GM23248 (cell line): ENCODE data around the gene TRIM62. TPM values are rescaled to one million over a fixed set of nuclear protein-coding genes. Genes with fewer than 3 reads are reported as not detected.

Source experiments
- DNase-seq: peaks from one replicate; pipeline ENCODE4 v3.0.0-alpha.2; 2015
- H2AFZ ChIP-seq: fragments of 200-600 bp; sonication (generic); 2 replicates; pipeline ENCODE4 v1.6.1; 2016; ENCODE audit warnings: antibody characterized with exemption
- H3F3A ChIP-seq: fragments of 200-600 bp; sonication (generic); 2 replicates; pipeline ENCODE4 v1.6.1; 2016; ENCODE audit warnings: mild to moderate bottlenecking, antibody characterized with exemption, mixed run types; ENCODE audit not compliant: insufficient read depth
- H3K27ac ChIP-seq: fragments of 200-600 bp; sonication (generic); 2 replicates; pipeline ENCODE4 v1.5.1; 2016; ENCODE audit warnings: mild to moderate bottlenecking
- H3K27me3 ChIP-seq: fragments of 200-600 bp; sonication (generic); replicated peaks from 2 replicates; pipeline ENCODE4 v1.6.1; 2016; ENCODE audit warnings: mild to moderate bottlenecking; ENCODE audit not compliant: insufficient read depth
- H3K36me3 ChIP-seq: fragments of 200-600 bp; sonication (generic); 2 replicates; pipeline ENCODE4 v1.6.1; 2016; ENCODE audit warnings: low read depth, mild to moderate bottlenecking
- H3K4me1 ChIP-seq: fragments of 200-600 bp; sonication (generic); 2 replicates; pipeline ENCODE4 v1.6.1; 2016; ENCODE audit warnings: mild to moderate bottlenecking; ENCODE audit not compliant: insufficient read depth
- H3K4me2 ChIP-seq: fragments of 200-600 bp; sonication (generic); one replicate; pipeline ENCODE4 v1.6.1; 2016; ENCODE audit warnings: mild to moderate bottlenecking; ENCODE audit not compliant: unreplicated experiment
- H3K4me3 ChIP-seq: fragments of 200-600 bp; sonication (generic); 2 replicates; pipeline ENCODE4 v1.5.1; 2016; ENCODE audit warnings: mild to moderate bottlenecking
- H3K79me2 ChIP-seq: fragments of 200-600 bp; sonication (generic); 2 replicates; pipeline ENCODE4 v1.6.1; 2016; ENCODE audit warnings: mild to moderate bottlenecking; ENCODE audit not compliant: insufficient read depth
- H3K9ac ChIP-seq: fragments of 200-600 bp; sonication (generic); 2 replicates; pipeline ENCODE4 v1.6.1; 2016; ENCODE audit warnings: mild to moderate bottlenecking
- H3K9me2 ChIP-seq: fragments of 200-600 bp; sonication (generic); 2 replicates; pipeline ENCODE4 v1.6.1; 2016; ENCODE audit warnings: mixed run types, mild to moderate bottlenecking, moderate library complexity; ENCODE audit not compliant: insufficient read depth
- H3K9me3 ChIP-seq: fragments of 200-600 bp; sonication (generic); one replicate; pipeline ENCODE4 v1.6.1; 2017; ENCODE audit warnings: low read depth
- H4K20me1 ChIP-seq: fragments of 200-600 bp; sonication (generic); 2 replicates; pipeline ENCODE4 v1.6.0; 2016; ENCODE audit not compliant: insufficient read depth
- EZH2 ChIP-seq: fragments of 200-600 bp; sonication (generic); IDR thresholded peaks from 2 replicates; pipeline ENCODE4 v1.6.1; 2018; ENCODE audit warnings: antibody characterized with exemption, mild to moderate bottlenecking; ENCODE audit not compliant: insufficient read depth, poor library complexity, severe bottlenecking
- EZH2phosphoT487 ChIP-seq: fragments of 200-600 bp; sonication (generic); IDR thresholded peaks from 2 replicates; pipeline ENCODE4 v1.6.1; 2018; ENCODE audit warnings: antibody characterized with exemption, moderate library complexity, mild to moderate bottlenecking, low read depth; ENCODE audit not compliant: insufficient read depth
- WGBS, 2 experiments: methylation state at CpG; one replicate each; pipeline ENCODE4 v1.1.6; 2015 to 2017; ENCODE audit warnings: low lambda C conversion rate in 2 of 2, low coverage in 1 of 2; ENCODE audit errors: missing lambda C conversion rate in 2 of 2; 5-methylcytosine and 5-hydroxymethylcytosine counted together
- in situ Hi-C: fragments of 300-500 bp; cut with MboI; formaldehyde crosslinking; loops from 2 replicates; pipeline ENCODE4 v1.15.0; 2020
- polyA plus RNA-seq: library from polyadenylated mRNA; unstranded; fragments of >200 nt; fragmentation: Nextera tagmentation; extraction: Ambion mirVana; gene quantifications from 2 replicates; pipeline ENCODE4 v1.2.1, GENCODE V29; 2016
- total RNA-seq: library from RNA; depleted of rRNA; stranded (reverse); fragments of >200 nt; shearing (Covaris generic); gene quantifications from 2 replicates; pipeline ENCODE4 v1.2.3, GENCODE V29; 2014

Gene TRIM62
- total and polyA plus RNA-seq, 2 experiments from 2014 or later, result 2.0 to 2.6 TPM

- Histone ChIP-seq H4K20me1 (no peaks in the 10 kb centered on the region), H3K9me2 (no peaks in the 10 kb centered on the region), H3F3A (peaks cover 10% of the 10 kb centered on the region), H3K9me3 (no peaks in the 10 kb centered on the region), H3K36me3 (no peaks in the 10 kb centered on the region), H3K4me1 (peaks cover 6% of the 10 kb centered on the region), H3K79me2 (peaks cover 12% of the 10 kb centered on the region; the same call in 1 of the 2 replicates), H3K27ac (no peak overlapping the region), H2AFZ (no peak overlapping the region), H3K9ac (no peak overlapping the region), H3K27me3 (no peaks in the 10 kb centered on the region), H3K4me3 (no peak overlapping the region), H3K4me2 (no peak overlapping the region)
- TF ChIP-seq EZH2phosphoT487 (no peak), EZH2 (no peak)
- in situ Hi-C loops, result no loop called here
- WGBS, 2 experiments, result 77 to 78% methylated on average over 5 of the region's 5 CpGs
- no peak for DNase-seq
Measured at GRCh38 chr1:33121728-33122127, 60.1 kb downstream of the TRIM62 start.

DNA sequence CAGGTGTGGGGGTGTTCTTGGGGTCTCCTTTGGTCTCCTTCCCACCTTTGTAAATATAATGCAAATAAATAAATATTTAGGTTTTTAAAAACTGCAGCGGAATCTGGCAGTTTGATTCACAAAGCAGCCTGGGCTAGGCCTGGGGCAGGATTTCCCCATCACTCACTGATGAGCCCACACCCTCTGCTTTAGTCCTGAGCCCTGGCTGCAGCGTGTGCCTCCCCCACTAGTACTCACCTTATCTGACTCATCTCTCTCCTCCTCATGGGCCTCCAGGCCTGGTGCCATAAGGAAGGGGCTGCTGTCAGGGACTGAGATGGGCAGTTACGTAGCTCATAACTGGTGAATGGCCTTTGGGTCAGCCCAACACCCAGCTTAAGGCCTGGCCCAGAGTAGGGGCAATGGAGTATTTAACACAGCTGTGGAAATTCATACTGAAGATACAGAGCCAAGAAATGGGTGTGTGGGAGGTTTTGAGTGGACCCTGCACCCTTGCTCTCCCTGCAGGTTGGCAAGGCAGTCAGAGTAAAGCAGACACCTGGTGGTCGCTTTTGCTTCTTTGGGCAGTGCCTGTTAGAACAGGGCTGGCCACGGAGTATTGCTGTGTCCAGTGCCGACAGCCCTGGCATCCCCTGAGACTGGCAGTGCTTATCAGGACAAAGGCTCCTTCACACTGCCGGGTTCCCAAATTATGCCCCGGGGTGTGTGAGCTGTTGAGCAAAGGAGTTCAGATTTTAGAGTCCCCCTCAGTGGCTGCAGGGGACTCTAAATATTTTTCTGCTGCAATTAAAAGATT is 61.2 kb downstream of the TRIM62 start:
- Histone ChIP-seq H3K4me1 (no peaks in the 10 kb centered on the region), H3K79me2 (peaks cover under 1% of the 10 kb centered on the region; the same call in 1 of the 2 replicates), H3K9ac (no peak overlapping the region), H3F3A (peaks cover 10% of the 10 kb centered on the region), H3K27me3 (no peaks in the 10 kb centered on the region), H4K20me1 (no peaks in the 10 kb centered on the region), H3K9me3 (no peaks in the 10 kb centered on the region), H3K27ac (no peak overlapping the region), H2AFZ (no peak overlapping the region), H3K36me3 (no peaks in the 10 kb centered on the region), H3K9me2 (no peaks in the 10 kb centered on the region), H3K4me3 (no peak overlapping the region), H3K4me2 (no peak overlapping the region)
- TF ChIP-seq EZH2phosphoT487 (no peak), EZH2 (no peak)
- in situ Hi-C loops, result no loop called here
- WGBS, 2 experiments, result 82 to 89% methylated on average over 8 of the region's 8 CpGs
- DNase-seq, result no peak

- TF ChIP-seq EZH2phosphoT487 (no peak), EZH2 (no peak)
- Histone ChIP-seq H3K79me2 (no peaks in the 10 kb centered on the region), H3K9ac (no peak overlapping the region), H2AFZ (no peak overlapping the region), H3K36me3 (no peaks in the 10 kb centered on the region), H3K9me2 (no peaks in the 10 kb centered on the region), H3K4me2 (no peak overlapping the region), H3F3A (peaks cover 6% of the 10 kb centered on the region; the same call in 1 of the 2 replicates), H3K27me3 (no peaks in the 10 kb centered on the region), H3K4me1 (no peaks in the 10 kb centered on the region), H3K9me3 (no peaks in the 10 kb centered on the region), H4K20me1 (no peaks in the 10 kb centered on the region), H3K4me3 (no peak overlapping the region), H3K27ac (no peak overlapping the region)
- 48 to 54% methylated on average over 11 to 16 of the region's 16 CpGs for WGBS, 2 experiments
- in situ Hi-C loops, result no loop called here
- peak; percentile 51 for DNase-seq
Measured at GRCh38 chr1:33119532-33120217, 62.2 kb downstream of the TRIM62 start.

- Histone ChIP-seq H3K4me3 (no peak overlapping the region), H3K27ac (no peak overlapping the region), H3K36me3 (no peaks in the 10 kb centered on the region), H3K27me3 (no peaks in the 10 kb centered on the region), H4K20me1 (no peaks in the 10 kb centered on the region), H3K9me3 (no peaks in the 10 kb centered on the region), H3F3A (peaks cover 6% of the 10 kb centered on the region; the same call in 1 of the 2 replicates), H3K4me1 (no peaks in the 10 kb centered on the region), H2AFZ (no peak overlapping the region), H3K9ac (no peak overlapping the region), H3K4me2 (no peak overlapping the region), H3K79me2 (no peaks in the 10 kb centered on the region), H3K9me2 (no peaks in the 10 kb centered on the region)
- in situ Hi-C loops, result no loop called here
- 84 to 88% methylated on average over 2 of the region's 2 CpGs for WGBS, 2 experiments
- TF ChIP-seq EZH2 (no peak), EZH2phosphoT487 (no peak)
- DNase-seq, result no peak
Measured at GRCh38 chr1:33119050-33119449, 62.8 kb downstream of the TRIM62 start.
